Osteocyte (in vitro differentiated cells): ENCODE data around the gene KCNT1. TPM values are rescaled to one million over a fixed set of nuclear protein-coding genes. Genes with fewer than 3 reads are reported as not detected.

Experiments used
- DNase-seq: peaks from one replicate; pipeline ENCODE4 v3.0.0; 2021; ENCODE audit warnings: mixed read lengths; ENCODE audit not compliant: unreplicated experiment; ENCODE audit errors: extremely low spot score
- H3K27ac Mint-ChIP-seq: one replicate; pipeline ENCODE4 v1.8.0; 2021; ENCODE audit warnings: mild to moderate bottlenecking, mixed read lengths; ENCODE audit not compliant: unreplicated experiment
- H3K27me3 Mint-ChIP-seq: one replicate; pipeline ENCODE4 v1.8.0; 2021; ENCODE audit warnings: mixed read lengths; ENCODE audit not compliant: unreplicated experiment
- H3K36me3 Mint-ChIP-seq: one replicate; pipeline ENCODE4 v1.8.0; 2021; ENCODE audit warnings: mixed read lengths; ENCODE audit not compliant: unreplicated experiment
- H3K4me1 Mint-ChIP-seq: one replicate; pipeline ENCODE4 v1.8.0; 2021; ENCODE audit warnings: mixed read lengths; ENCODE audit not compliant: unreplicated experiment
- H3K4me3 Mint-ChIP-seq: one replicate; pipeline ENCODE4 v1.8.0; 2021; ENCODE audit warnings: mild to moderate bottlenecking, moderate library complexity, mixed read lengths; ENCODE audit not compliant: unreplicated experiment
- H3K9me3 Mint-ChIP-seq: one replicate; pipeline ENCODE4 v1.8.0; 2021; ENCODE audit warnings: mixed read lengths; ENCODE audit not compliant: unreplicated experiment
- CTCF ChIP-seq: fragments of 200-600 bp; sonication (generic); IDR thresholded peaks from 2 replicates; pipeline ENCODE4 v1.5.0; 2021; ENCODE audit warnings: antibody characterized with exemption, mild to moderate bottlenecking, moderate library complexity
- total RNA-seq: library from RNA; stranded (reverse); gene quantifications from 2 replicates; pipeline ENCODE4 v1.2.1, GENCODE V29; 2021

Gene KCNT1
- total RNA-seq, 1 donor from 2014 or later, result not detected

- H3K4me3 Mint-ChIP-seq, result no peak overlapping the region
- no peaks in the 10 kb centered on the region for H3K36me3 Mint-ChIP-seq
- H3K27ac Mint-ChIP-seq, result no peak overlapping the region
- H3K27me3 Mint-ChIP-seq, result no peaks in the 10 kb centered on the region
- TF ChIP-seq CTCF, result no peak
- DNase-seq, result no peak
- no peaks in the 10 kb centered on the region for H3K4me1 Mint-ChIP-seq
- no peaks in the 10 kb centered on the region for H3K9me3 Mint-ChIP-seq
Observed at GRCh38 chr9:135674977-135675376, 27.0 kb upstream of the KCNT1 start.

GRCh38 chr9:135676891-135677290 is 25.1 kb upstream of the KCNT1 start:
- Mint-ChIP-seq H3K4me1 (no peaks in the 10 kb centered on the region), H3K27ac (no peak overlapping the region), H3K27me3 (no peaks in the 10 kb centered on the region), H3K9me3 (no peaks in the 10 kb centered on the region), H3K4me3 (no peak overlapping the region), H3K36me3 (no peaks in the 10 kb centered on the region)
- DNase-seq, result no peak
- TF ChIP-seq CTCF, result no peak

- Mint-ChIP-seq H3K27me3 (no peaks in the 10 kb centered on the region), H3K36me3 (no peaks in the 10 kb centered on the region), H3K4me1 (no peaks in the 10 kb centered on the region), H3K9me3 (no peaks in the 10 kb centered on the region), H3K27ac (no peak overlapping the region), H3K4me3 (no peak overlapping the region)
- DNase-seq, result no peak
- no peak for TF ChIP-seq CTCF
Observed at GRCh38 chr9:135677641-135678168, 24.3 kb upstream of the KCNT1 start.

GRCh38 chr9:135678236-135679017 is 23.6 kb upstream of the KCNT1 start:
- H3K4me3 Mint-ChIP-seq, result no peak overlapping the region
- TF ChIP-seq CTCF, result no peak
- no peaks in the 10 kb centered on the region for H3K4me1 Mint-ChIP-seq
- no peaks in the 10 kb centered on the region for H3K36me3 Mint-ChIP-seq
- no peak for DNase-seq
- no peaks in the 10 kb centered on the region for H3K27me3 Mint-ChIP-seq
- H3K9me3 Mint-ChIP-seq, result no peaks in the 10 kb centered on the region
- no peak overlapping the region for H3K27ac Mint-ChIP-seq

GRCh38 chr9:135680056-135680455 is 21.9 kb upstream of the KCNT1 start:
- no peaks in the 10 kb centered on the region for H3K27me3 Mint-ChIP-seq
- no peaks in the 10 kb centered on the region for H3K9me3 Mint-ChIP-seq
- DNase-seq, result no peak
- no peak for TF ChIP-seq CTCF
- no peak overlapping the region for H3K27ac Mint-ChIP-seq
- no peaks in the 10 kb centered on the region for H3K4me1 Mint-ChIP-seq
- no peak overlapping the region for H3K4me3 Mint-ChIP-seq
- no peaks in the 10 kb centered on the region for H3K36me3 Mint-ChIP-seq
